Astrocyte (in vitro differentiated cells and primary cell): ENCODE measurements around the gene CLOCK. TPM values are rescaled to one million over a fixed set of nuclear protein-coding genes. Genes with fewer than 3 reads are reported as not detected.

Experiments used
- DNase-seq: peaks from one replicate; pipeline ENCODE4 v3.0.0-alpha.2; 2010; ENCODE audit warnings: low read depth
- FAIRE-seq: peaks from 2 replicates; lab custom pipeline; 2011; peaks lifted over from hg19 to GRCh38; lab: Jason Lieb, UNC
- H2AFZ ChIP-seq: 2 replicates; pipeline ENCODE4 v1.6.0; 2012; ENCODE audit warnings: low read depth, low read length, inconsistent platforms
- H3K27ac ChIP-seq: 2 replicates; pipeline ENCODE4 v1.5.1; 2011; ENCODE audit warnings: low read depth, low read length, inconsistent platforms
- H3K27me3 ChIP-seq: 2 replicates; pipeline ENCODE4 v1.6.0; 2011; ENCODE audit warnings: low read length, inconsistent platforms; ENCODE audit not compliant: insufficient read depth
- H3K36me3 ChIP-seq: 2 replicates; pipeline ENCODE4 v1.5.1; 2011; ENCODE audit warnings: low read length, inconsistent platforms; ENCODE audit not compliant: insufficient read depth
- H3K4me1 ChIP-seq: 2 replicates; pipeline ENCODE4 v1.5.1; 2011; ENCODE audit warnings: low read length, inconsistent platforms; ENCODE audit not compliant: insufficient read depth
- H3K4me2 ChIP-seq: 2 replicates; pipeline ENCODE4 v1.6.0; 2012; ENCODE audit warnings: low read length, inconsistent platforms
- H3K4me3 ChIP-seq: 2 replicates; pipeline ENCODE4 v1.5.1; 2011; ENCODE audit warnings: low read depth, mild to moderate bottlenecking, low read length, inconsistent platforms; ENCODE audit not compliant: insufficient read depth
- H3K79me2 ChIP-seq: 2 replicates; pipeline ENCODE4 v1.6.0; 2012; ENCODE audit warnings: mild to moderate bottlenecking, low read length, inconsistent platforms; ENCODE audit not compliant: insufficient read depth
- H3K9ac ChIP-seq: 2 replicates; pipeline ENCODE4 v1.6.0; 2012; ENCODE audit warnings: mild to moderate bottlenecking, low read length, inconsistent platforms
- H3K9me3 ChIP-seq: 2 replicates; pipeline ENCODE4 v1.5.1; 2012; ENCODE audit warnings: low read depth, mild to moderate bottlenecking, low read length, inconsistent platforms; ENCODE audit not compliant: insufficient read depth
- H4K20me1 ChIP-seq: 2 replicates; pipeline ENCODE4 v1.6.0; 2012; ENCODE audit warnings: low read length, inconsistent platforms; ENCODE audit not compliant: insufficient read depth
- H3K27ac Mint-ChIP-seq: one replicate; pipeline ENCODE4 v1.8.0; 2021; ENCODE audit warnings: mild to moderate bottlenecking, mixed read lengths; ENCODE audit not compliant: unreplicated experiment
- H3K27me3 Mint-ChIP-seq: one replicate; pipeline ENCODE4 v1.8.0; 2021; ENCODE audit warnings: low read depth, mixed read lengths; ENCODE audit not compliant: unreplicated experiment
- H3K36me3 Mint-ChIP-seq: one replicate; pipeline ENCODE4 v1.8.0; 2021; ENCODE audit warnings: low read depth, mixed read lengths; ENCODE audit not compliant: unreplicated experiment
- H3K4me1 Mint-ChIP-seq: one replicate; pipeline ENCODE4 v1.8.0; 2021; ENCODE audit warnings: low read depth, mixed read lengths; ENCODE audit not compliant: unreplicated experiment
- H3K4me3 Mint-ChIP-seq: one replicate; pipeline ENCODE4 v1.8.0; 2021; ENCODE audit warnings: mild to moderate bottlenecking, moderate library complexity, mixed read lengths; ENCODE audit not compliant: unreplicated experiment
- H3K9me3 Mint-ChIP-seq: one replicate; pipeline ENCODE4 v1.8.0; 2021; ENCODE audit warnings: mild to moderate bottlenecking, mixed read lengths; ENCODE audit not compliant: unreplicated experiment
- CTCF ChIP-seq: IDR thresholded peaks from 2 replicates; pipeline ENCODE4 v1.5.1; 2011; ENCODE audit warnings: low read depth, mild to moderate bottlenecking, inconsistent platforms, low read length, moderate library complexity; ENCODE audit not compliant: insufficient read depth
- EZH2 ChIP-seq: IDR thresholded peaks from 2 replicates; pipeline ENCODE4 v1.6.1; 2012; ENCODE audit warnings: mild to moderate bottlenecking, low read length, inconsistent platforms; ENCODE audit not compliant: insufficient read depth
- total RNA-seq: library from RNA; stranded (reverse); gene quantifications from 2 replicates; pipeline ENCODE4 v1.2.1, GENCODE V29; 2021

CLOCK gene
- total RNA-seq, 1 donor from 2014 or later, result 20.4 TPM

- Mint-ChIP-seq H3K4me3 (no peak overlapping the region), H3K9me3 (peaks cover 18% of the 10 kb centered on the region), H3K36me3 (peaks cover 2% of the 10 kb centered on the region), H3K4me1 (no peaks in the 10 kb centered on the region), H3K27me3 (no peaks in the 10 kb centered on the region), H3K27ac (no peak overlapping the region)
- no peaks in the 10 kb centered on the region for H3K36me3 ChIP-seq
- H3K4me3 ChIP-seq, result no peak overlapping the region
- H4K20me1 ChIP-seq, result no peaks in the 10 kb centered on the region
- no peaks in the 10 kb centered on the region for H3K27me3 ChIP-seq
- no peaks in the 10 kb centered on the region for H3K79me2 ChIP-seq
- FAIRE-seq (no peak), DNase-seq (no peak)
- H3K4me2 ChIP-seq, result no peak overlapping the region
- H3K27ac ChIP-seq, result no peak overlapping the region
- H2AFZ ChIP-seq, result no peak overlapping the region
- no peaks in the 10 kb centered on the region for H3K4me1 ChIP-seq
- H3K9me3 ChIP-seq, result peaks cover 5% of the 10 kb centered on the region
- no peak overlapping the region for H3K9ac ChIP-seq
- no peak for TF ChIP-seq CTCF
- TF ChIP-seq EZH2, result no peak
Observed at GRCh38 chr4:55571806-55572205, 25.1 kb upstream of the CLOCK start.

GRCh38 chr4:55568905-55569504 lies 22.3 kb upstream of the CLOCK start:
- no peak for FAIRE-seq
- no peak for TF ChIP-seq EZH2
- no peak for TF ChIP-seq CTCF

GRCh38 chr4:55561889-55562288 lies 15.2 kb upstream of the CLOCK start:
- Mint-ChIP-seq H3K27me3 (peaks cover 2% of the 10 kb centered on the region), H3K4me1 (peaks cover 6% of the 10 kb centered on the region)

More at GRCh38 chr4:55568905-55569504, 22.3 kb upstream of the CLOCK start:
- Histone ChIP-seq H3K9me3 (no peaks in the 10 kb centered on the region), H3K4me1 (no peaks in the 10 kb centered on the region), H2AFZ (no peak overlapping the region), H3K9ac (no peak overlapping the region), H3K4me3 (no peak overlapping the region), H4K20me1 (no peaks in the 10 kb centered on the region), H3K4me2 (no peak overlapping the region), H3K79me2 (no peaks in the 10 kb centered on the region), H3K27ac (no peak overlapping the region), H3K27me3 (no peaks in the 10 kb centered on the region), H3K36me3 (no peaks in the 10 kb centered on the region)
- no peak overlapping the region for H3K4me3 Mint-ChIP-seq
- no peaks in the 10 kb centered on the region for H3K36me3 Mint-ChIP-seq
- no peaks in the 10 kb centered on the region for H3K4me1 Mint-ChIP-seq
- H3K27me3 Mint-ChIP-seq, result no peaks in the 10 kb centered on the region
- peaks cover 10% of the 10 kb centered on the region for H3K9me3 Mint-ChIP-seq
- no peak overlapping the region for H3K27ac Mint-ChIP-seq
- DNase-seq, result no peak

More at GRCh38 chr4:55561889-55562288, 15.2 kb upstream of the CLOCK start:
- no peak overlapping the region for H3K4me2 ChIP-seq
- H3K36me3 Mint-ChIP-seq, result peaks cover 2% of the 10 kb centered on the region
- no peaks in the 10 kb centered on the region for H3K79me2 ChIP-seq
- no peak overlapping the region for H3K27ac ChIP-seq
- FAIRE-seq (no peak), DNase-seq (no peak)
- H2AFZ ChIP-seq, result no peak overlapping the region
- H3K36me3 ChIP-seq, result no peaks in the 10 kb centered on the region
- TF ChIP-seq CTCF, result no peak
- TF ChIP-seq EZH2, result no peak
- no peaks in the 10 kb centered on the region for H4K20me1 ChIP-seq
- no peaks in the 10 kb centered on the region for H3K4me1 ChIP-seq
- no peak overlapping the region for H3K4me3 Mint-ChIP-seq
- H3K9me3 Mint-ChIP-seq, result peaks cover 4% of the 10 kb centered on the region
- H3K27me3 ChIP-seq, result no peaks in the 10 kb centered on the region
- H3K9me3 ChIP-seq, result no peaks in the 10 kb centered on the region
- H3K4me3 ChIP-seq, result no peak overlapping the region
- H3K9ac ChIP-seq, result no peak overlapping the region
- H3K27ac Mint-ChIP-seq, result no peak overlapping the region
